SK-N-MC (cell line): ENCODE data around the gene MTHFS.

Experiments
- EZH2 ChIP-seq: fragments of 200-600 bp; sonication (generic); IDR thresholded peaks from one replicate; pipeline ENCODE4 v1.6.1; 2017; ENCODE audit warnings: antibody characterized with exemption
- POLR2AphosphoS5 ChIP-seq: IDR thresholded peaks from 2 replicates; pipeline ENCODE4 v1.6.1; 2012; ENCODE audit warnings: mild to moderate bottlenecking, low read depth, low read length, borderline replicate concordance

DNA sequence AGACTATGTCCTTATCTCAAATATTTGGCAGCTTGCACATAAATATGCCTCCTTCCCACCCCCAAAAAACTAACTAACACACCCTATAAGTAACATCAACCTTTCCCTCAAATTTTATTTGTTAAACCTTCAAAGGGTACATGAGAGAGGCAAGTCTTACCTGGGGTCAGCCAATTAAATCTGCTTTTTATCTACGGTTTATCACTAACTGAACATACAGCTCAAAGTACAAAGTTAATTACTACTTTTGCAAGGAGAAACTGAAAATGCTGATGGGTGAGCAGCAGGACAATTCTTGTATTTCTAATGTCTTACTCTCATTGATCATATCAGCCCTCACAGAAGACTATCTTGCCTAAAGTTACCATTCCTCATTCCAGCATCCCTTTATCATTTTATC lies 34.6 kb downstream of the MTHFS start:
- no peak for TF ChIP-seq EZH2
- TF ChIP-seq POLR2AphosphoS5 = no peak
